Right atrium auricular region (tissue), 2 donors: ENCODE data around the gene TBC1D22B. TPM values are rescaled to one million over a fixed set of nuclear protein-coding genes. Genes with fewer than 3 reads are reported as not detected.

Experiments
- DNase-seq: peaks from one replicate; pipeline ENCODE4 v3.0.0-alpha.2; 2019; ENCODE audit warnings: low spot score
- H3K27ac ChIP-seq, 2 donors: fragments of 200-600 bp; sonication (generic); 1 replicate in 1 of 2; 2 replicates in 1 of 2; pipeline ENCODE4 v1.5.1; 2016 to 2019
- H3K27me3 ChIP-seq, 2 donors: fragments of 200-600 bp; sonication (generic); one replicate each; pipeline versions ENCODE4 v1.5.1 to v1.6.0; 2017 to 2019
- H3K36me3 ChIP-seq: fragments of 200-600 bp; sonication (generic); one replicate; pipeline ENCODE4 v1.5.1; 2016
- H3K4me1 ChIP-seq, 2 donors: fragments of 200-600 bp; sonication (generic); one replicate each; pipeline versions ENCODE4 v1.5.1 to v1.6.0; 2017 to 2019
- H3K4me3 ChIP-seq, 2 donors: fragments of 200-600 bp; sonication (generic); 1 replicate in 1 of 2; 2 replicates in 1 of 2; pipeline ENCODE4 v1.5.1; 2017 to 2019; ENCODE audit warnings: mild to moderate bottlenecking in 1 of 2, moderate library complexity in 1 of 2
- H3K9me3 ChIP-seq, 2 donors: fragments of 200-600 bp; sonication (generic); one replicate each; pipeline ENCODE4 v1.5.1; 2019
- total RNA-seq, 2 donors: library from RNA; depleted of rRNA; stranded (reverse); fragments of >200 nt; gene quantifications; one replicate each; pipeline ENCODE4 v1.1.0, GENCODE V29; 2016
- TF ChIP-seq, protein P1 (sequence below), 2 donors: fragments of 200-600 bp; sonication (generic); IDR thresholded peaks; one replicate each; pipeline ENCODE4 v1.5.1; 2019; ENCODE audit warnings: antibody characterized with exemption in 2 of 2

TBC1D22B gene
- total RNA-seq: 1 to 10 TPM; 7.5 to 9.8 TPM

DNA sequence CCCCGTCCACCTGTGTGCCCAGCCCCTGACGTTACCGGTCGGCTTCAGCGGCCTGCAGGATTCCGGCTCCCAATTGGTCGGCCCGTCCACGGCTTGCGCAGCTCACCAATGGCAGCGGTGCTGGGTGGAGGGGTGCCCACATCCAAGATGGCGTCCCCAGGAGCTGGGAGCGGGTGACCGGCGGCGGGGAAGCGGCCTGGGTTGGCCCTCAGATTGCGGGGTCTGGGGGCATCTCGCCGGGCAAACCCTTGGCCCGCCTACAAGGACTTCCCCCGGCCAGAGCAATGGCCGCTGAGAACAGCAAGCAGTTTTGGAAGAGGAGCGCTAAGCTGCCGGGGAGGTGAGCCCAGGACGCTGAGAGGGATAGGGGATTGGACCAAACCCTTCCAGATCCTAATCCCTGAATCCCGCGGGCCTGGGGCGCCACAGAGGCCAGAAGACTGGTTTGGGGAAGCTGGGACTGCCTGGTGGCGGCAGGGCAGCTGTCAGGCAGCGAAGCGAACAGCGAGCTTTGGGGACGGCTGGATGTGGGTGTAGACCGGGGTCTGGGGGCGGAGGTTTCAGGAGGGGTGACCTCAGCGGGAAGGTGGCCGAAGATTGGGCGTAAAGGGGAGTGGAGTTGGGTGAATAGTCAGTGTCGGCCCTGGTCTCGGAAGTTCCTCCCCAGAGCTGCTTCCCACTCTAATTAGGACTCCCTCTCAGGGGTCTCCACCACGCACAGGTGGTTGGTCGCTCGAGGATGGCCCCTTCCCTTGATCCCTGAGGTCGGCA, at the start of gene TBC1D22B, which contains the start of gene TMEM217:
TBC1D22B (plus strand) TSS at position 139 of the 771 bp plus-strand sequence; CDS start at position 285, 146 bp downstream.
TMEM217 (minus strand) TSS at position 511 of the 771 bp plus-strand sequence. CDS start 39,114 bp downstream, outside the sequence.
- no peaks in the 10 kb centered on the region for H3K36me3 ChIP-seq
- no peaks in the 10 kb centered on the region for H3K27me3 ChIP-seq
- H3K9me3 ChIP-seq: no peaks in the 10 kb centered on the region
- peak within 1 kb of the TSS; percentile 89 to 96 for H3K27ac ChIP-seq
- peaks cover 0 to 32% of the 10 kb centered on the region in 2 donors for H3K4me1 ChIP-seq
- H3K4me3 ChIP-seq: peak within 1 kb of the TSS; percentile 82 to 96
- TF ChIP-seq, protein P1, sequence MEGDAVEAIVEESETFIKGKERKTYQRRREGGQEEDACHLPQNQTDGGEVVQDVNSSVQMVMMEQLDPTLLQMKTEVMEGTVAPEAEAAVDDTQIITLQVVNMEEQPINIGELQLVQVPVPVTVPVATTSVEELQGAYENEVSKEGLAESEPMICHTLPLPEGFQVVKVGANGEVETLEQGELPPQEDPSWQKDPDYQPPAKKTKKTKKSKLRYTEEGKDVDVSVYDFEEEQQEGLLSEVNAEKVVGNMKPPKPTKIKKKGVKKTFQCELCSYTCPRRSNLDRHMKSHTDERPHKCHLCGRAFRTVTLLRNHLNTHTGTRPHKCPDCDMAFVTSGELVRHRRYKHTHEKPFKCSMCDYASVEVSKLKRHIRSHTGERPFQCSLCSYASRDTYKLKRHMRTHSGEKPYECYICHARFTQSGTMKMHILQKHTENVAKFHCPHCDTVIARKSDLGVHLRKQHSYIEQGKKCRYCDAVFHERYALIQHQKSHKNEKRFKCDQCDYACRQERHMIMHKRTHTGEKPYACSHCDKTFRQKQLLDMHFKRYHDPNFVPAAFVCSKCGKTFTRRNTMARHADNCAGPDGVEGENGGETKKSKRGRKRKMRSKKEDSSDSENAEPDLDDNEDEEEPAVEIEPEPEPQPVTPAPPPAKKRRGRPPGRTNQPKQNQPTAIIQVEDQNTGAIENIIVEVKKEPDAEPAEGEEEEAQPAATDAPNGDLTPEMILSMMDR (IDR thresholded peaks at IDR 0.05): no peak
- DNase-seq: peak; percentile 97

DNA sequence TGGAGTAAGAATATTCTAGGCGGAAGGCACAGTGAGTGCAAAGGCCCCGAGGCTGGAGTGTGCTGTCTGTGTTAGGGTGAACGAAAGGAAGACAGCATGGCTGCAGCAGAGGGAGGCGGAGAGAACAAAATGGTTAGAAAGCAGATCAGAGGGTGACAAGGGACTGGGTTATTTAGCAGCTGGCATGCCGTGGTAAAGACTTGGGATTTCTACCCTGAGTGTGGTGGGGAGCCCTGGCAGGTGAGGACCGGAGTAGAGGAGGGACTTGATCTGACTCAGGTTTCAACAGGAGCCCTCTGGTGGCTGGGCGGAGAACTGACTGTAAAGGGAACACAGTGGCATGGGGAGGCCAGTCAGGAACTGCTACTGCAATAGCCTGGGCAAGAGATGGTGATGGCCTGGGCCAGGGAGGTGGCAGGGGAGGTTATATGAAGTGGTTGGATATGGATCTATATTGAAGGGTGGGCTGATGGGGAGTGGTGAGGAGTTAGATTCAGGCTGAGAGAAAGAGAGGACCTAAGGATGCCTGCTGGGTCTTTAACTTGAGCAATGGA, 49.6 kb upstream of the TBC1D22B start:
- no peaks in the 10 kb centered on the region for H3K36me3 ChIP-seq
- peak; percentile 91 for DNase-seq
- H3K4me1 ChIP-seq: peaks cover 0 to 4% of the 10 kb centered on the region in 2 donors
- no peaks in the 10 kb centered on the region for H3K9me3 ChIP-seq
- no peak overlapping the region for H3K27ac ChIP-seq
- no peak overlapping the region for H3K4me3 ChIP-seq
- no peaks in the 10 kb centered on the region for H3K27me3 ChIP-seq
- TF ChIP-seq, protein P1 (IDR thresholded peaks at IDR 0.05): peak; percentile 38 to 76

DNA sequence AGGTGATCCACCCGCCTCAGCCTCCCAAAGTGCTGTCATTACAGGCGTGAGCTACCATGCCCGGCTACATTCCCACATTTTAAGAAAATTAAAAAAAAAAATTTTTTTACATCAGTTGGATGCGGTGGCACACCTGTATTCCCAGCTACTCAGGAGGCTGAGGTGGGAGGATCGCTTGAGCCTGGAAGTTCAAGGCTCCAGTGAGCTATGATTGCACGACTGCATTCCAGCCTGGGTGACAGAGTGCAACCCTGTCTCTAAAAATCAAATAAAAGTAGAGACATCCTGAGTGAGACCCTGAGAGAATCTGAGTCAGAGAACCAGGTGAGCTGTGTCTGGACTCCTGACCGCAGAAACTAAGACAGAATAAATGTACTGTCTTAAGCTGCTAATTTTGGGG, 48.8 kb upstream of the TBC1D22B start:
- TF ChIP-seq, protein P1 (IDR thresholded peaks at IDR 0.05): no peak
- DNase-seq: no peak
- Histone ChIP-seq H3K4me1 (peaks cover 0 to 4% of the 10 kb centered on the region in 2 donors), H3K4me3 (no peak overlapping the region), H3K27me3 (no peaks in the 10 kb centered on the region), H3K36me3 (no peaks in the 10 kb centered on the region), H3K27ac (no peak overlapping the region), H3K9me3 (no peaks in the 10 kb centered on the region)

- TF ChIP-seq, protein P1 (IDR thresholded peaks at IDR 0.05): no peak
- Histone ChIP-seq H3K9me3 (no peaks in the 10 kb centered on the region), H3K4me3 (no peak overlapping the region), H3K27me3 (no peaks in the 10 kb centered on the region), H3K27ac (no peak overlapping the region), H3K4me1 (peaks cover 0 to 4% of the 10 kb centered on the region in 2 donors), H3K36me3 (no peaks in the 10 kb centered on the region)
- no peak for DNase-seq
These were observed 47.9 kb upstream of the TBC1D22B start for GRCh38 chr6:37209461-37210205.

GRCh38 chr6:37210313-37210968, 47.1 kb upstream of the TBC1D22B start:
- H3K9me3 ChIP-seq: no peaks in the 10 kb centered on the region
- no peaks in the 10 kb centered on the region for H3K27me3 ChIP-seq
- peaks cover 0 to 4% of the 10 kb centered on the region in 2 donors for H3K4me1 ChIP-seq
- no peak overlapping the region for H3K27ac ChIP-seq
- DNase-seq: peak; percentile 89
- H3K36me3 ChIP-seq: no peaks in the 10 kb centered on the region
- no peak overlapping the region for H3K4me3 ChIP-seq
- TF ChIP-seq, protein P1 (IDR thresholded peaks at IDR 0.05): peak; percentile 92
